ENCODE data around the gene CLCNKA. TPM values are rescaled to one million over a fixed set of nuclear protein-coding genes. Genes with fewer than 3 reads are reported as not detected.
"Not testable (repeated sequence)": the region's sequence is repeated elsewhere in the genome, so short reads cannot be mapped to it uniquely, and the experiment has no call there.

Gene CLCNKA
- total RNA-seq, 1 donor from 2014 or later = not detected

DNA sequence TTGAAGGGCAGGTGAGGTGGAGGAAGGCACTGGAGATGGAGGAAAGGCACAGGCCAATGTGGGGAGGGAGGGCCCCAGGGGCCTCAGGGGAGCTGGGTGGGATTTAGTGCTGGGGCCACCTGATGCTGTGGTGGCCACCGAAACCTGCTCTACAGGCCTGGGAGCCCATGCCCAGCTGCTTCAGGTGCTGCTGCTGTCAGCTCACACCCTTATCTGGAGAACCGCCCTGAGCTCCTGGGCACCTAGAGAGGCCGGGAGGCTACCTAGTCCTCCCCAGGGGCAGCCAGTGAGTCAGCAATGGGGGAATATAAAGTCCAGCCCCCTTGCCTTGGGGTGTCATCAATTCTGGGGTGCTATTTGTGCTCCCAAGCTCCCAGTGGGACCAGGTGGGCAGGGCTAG, 39.4 kb downstream of the CLCNKA start:
- Histone ChIP-seq H3K9me3 (no peaks in the 10 kb centered on the region), H3K4me3 (no peak overlapping the region), H3K36me3 (no peaks in the 10 kb centered on the region), H3K27me3 (no peaks in the 10 kb centered on the region), H3K27ac (no peak overlapping the region), H3K4me1 (no peaks in the 10 kb centered on the region)
- DNase-seq (no peak), ATAC-seq (no peak)
- intact Hi-C loops (cut with DNase I) = no loop called here
- no peak for TF ChIP-seq CTCF (IDR thresholded peaks at IDR 0.05)

DNA sequence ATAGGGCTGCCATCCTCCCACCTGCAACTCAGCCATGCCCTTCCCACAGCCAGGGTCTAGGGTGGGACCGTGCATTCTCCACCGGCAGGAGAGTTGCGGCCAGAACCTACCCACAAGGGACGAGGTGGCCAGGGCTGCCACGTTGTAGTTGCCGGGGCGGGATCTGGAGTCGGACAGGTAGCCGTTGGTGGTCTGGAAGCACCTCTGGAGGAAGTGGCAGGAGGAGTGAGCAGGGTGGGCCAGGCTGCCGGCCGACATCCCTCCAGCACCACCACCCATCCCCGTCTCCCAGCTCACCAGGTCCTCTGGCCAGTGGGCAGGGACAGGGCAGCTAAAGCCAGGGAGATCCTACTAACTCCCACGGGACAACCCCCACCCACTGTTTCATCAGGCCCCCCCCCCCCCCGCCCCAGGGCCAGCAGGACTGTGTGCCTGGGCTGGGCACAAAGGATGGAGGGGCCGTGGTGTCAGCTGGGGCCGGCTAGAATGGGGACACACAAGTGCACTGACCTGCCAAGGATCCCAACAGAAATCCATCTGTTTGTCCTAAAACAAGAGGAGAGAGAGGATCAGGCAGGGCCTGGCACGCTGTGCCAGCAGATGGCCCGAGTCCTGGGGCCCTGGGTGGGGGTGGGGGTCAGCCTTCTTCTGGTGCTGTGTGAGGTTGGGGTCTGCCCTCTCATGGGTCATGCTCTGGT, 40.3 kb downstream of the CLCNKA start:
- H3K27me3 ChIP-seq; intact Hi-C loops (cut with DNase I); ATAC-seq; H3K27ac ChIP-seq; H3K9me3 ChIP-seq; H3K4me1 ChIP-seq; H3K36me3 ChIP-seq; H3K4me3 ChIP-seq; DNase-seq: not testable (repeated sequence)

DNA sequence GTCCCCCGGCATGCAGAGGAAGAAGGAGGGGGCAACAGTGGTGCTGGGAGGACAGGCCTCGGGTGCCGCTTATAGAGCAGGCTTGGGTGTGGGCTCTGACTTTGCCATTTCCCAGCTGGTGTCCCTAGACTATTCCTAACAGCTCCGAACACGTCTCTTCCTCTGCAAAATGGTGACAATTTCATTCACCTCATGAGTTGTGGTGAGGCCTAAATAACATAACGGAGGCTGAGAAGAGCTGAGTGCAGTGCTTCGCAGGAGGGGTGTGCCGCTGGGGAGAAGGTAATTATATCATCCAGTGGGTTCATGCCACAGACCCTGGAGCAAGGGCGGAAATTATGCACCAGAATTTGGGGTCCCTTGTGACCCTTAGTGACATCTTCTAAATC, 40.8 kb downstream of the CLCNKA start:
- H3K4me3 ChIP-seq; H3K4me1 ChIP-seq; H3K27me3 ChIP-seq; DNase-seq; H3K36me3 ChIP-seq; intact Hi-C loops (cut with DNase I); H3K27ac ChIP-seq; ATAC-seq; H3K9me3 ChIP-seq: not testable (repeated sequence)

DNA sequence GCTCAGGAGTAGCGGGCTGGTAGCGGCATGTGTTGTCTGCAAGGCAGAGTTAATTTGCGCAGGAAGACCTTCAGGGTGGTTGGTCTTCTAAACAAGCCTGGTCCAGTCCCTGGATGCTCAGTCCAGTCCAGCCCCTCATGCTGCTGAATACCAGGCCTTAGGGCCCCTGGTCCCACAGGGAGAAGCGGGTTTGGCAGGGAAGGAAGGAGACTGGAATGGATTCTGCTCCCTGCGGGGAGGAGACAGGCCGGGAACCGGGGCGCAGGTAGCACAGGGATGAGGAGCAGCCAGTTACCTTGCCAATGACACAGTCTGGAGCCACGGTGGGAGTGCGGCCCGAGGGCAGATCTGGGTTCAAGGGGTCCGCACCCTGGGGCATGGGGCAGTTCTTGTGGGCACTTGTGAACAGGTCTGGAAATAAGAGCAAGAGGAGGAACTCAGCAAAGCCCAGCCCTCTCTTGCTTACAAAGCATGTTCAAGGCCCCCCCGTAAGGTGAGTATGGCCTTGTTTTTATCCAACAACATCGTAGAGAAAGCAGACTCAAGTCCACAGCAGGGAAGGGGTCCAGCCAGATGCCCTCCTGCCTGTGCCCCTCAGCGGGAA, 41.5 kb downstream of the CLCNKA start:
- Histone ChIP-seq H3K36me3 (no peaks in the 10 kb centered on the region), H3K4me3 (no peak overlapping the region), H3K27ac (no peak overlapping the region), H3K27me3 (no peaks in the 10 kb centered on the region), H3K4me1 (no peaks in the 10 kb centered on the region), H3K9me3 (no peaks in the 10 kb centered on the region)
- no peak for ATAC-seq
- no peak for DNase-seq
- no peak for TF ChIP-seq CTCF (IDR thresholded peaks at IDR 0.05)
- intact Hi-C loops (cut with DNase I) = no loop called here

- no peak overlapping the region for H3K27ac ChIP-seq
- H3K4me1 ChIP-seq = no peaks in the 10 kb centered on the region
- no peak for ATAC-seq
- no peak for TF ChIP-seq CTCF (IDR thresholded peaks at IDR 0.05)
- H3K36me3 ChIP-seq = no peaks in the 10 kb centered on the region
- no peak for DNase-seq
- no peaks in the 10 kb centered on the region for H3K9me3 ChIP-seq
- no peaks in the 10 kb centered on the region for H3K27me3 ChIP-seq
- H3K4me3 ChIP-seq = no peak overlapping the region
- intact Hi-C loops (cut with DNase I) = no loop called here
These were observed 42.1 kb downstream of the CLCNKA start for GRCh38 chr1:16063921-16064320.

- intact Hi-C loops (cut with DNase I) = no loop called here
- TF ChIP-seq CTCF (IDR thresholded peaks at IDR 0.05) = no peak
- no peak for DNase-seq
- H3K27me3 ChIP-seq = no peaks in the 10 kb centered on the region
- no peak overlapping the region for H3K4me3 ChIP-seq
- no peaks in the 10 kb centered on the region for H3K36me3 ChIP-seq
- no peaks in the 10 kb centered on the region for H3K4me1 ChIP-seq
- H3K9me3 ChIP-seq = no peaks in the 10 kb centered on the region
- no peak overlapping the region for H3K27ac ChIP-seq
- no peak for ATAC-seq
These were observed 42.9 kb downstream of the CLCNKA start for GRCh38 chr1:16064536-16065268.
